Neutrophil (primary cell): ENCODE results near the gene ZC3H12D.
"Not testable (repeated sequence)": the region's sequence is repeated elsewhere in the genome, so short reads cannot be mapped to it uniquely, and the experiment has no call there.

ENCODE experiments used
- H3K27ac ChIP-seq: fragments of 200-600 bp; sonication (generic); 2 replicates; pipeline ENCODE4 v1.5.1; 2016; ENCODE audit warnings: mild to moderate bottlenecking, moderate library complexity
- H3K27me3 ChIP-seq: fragments of 200-600 bp; sonication (generic); 2 replicates; pipeline ENCODE4 v1.6.0; 2016; ENCODE audit warnings: mild to moderate bottlenecking
- H3K36me3 ChIP-seq: fragments of 200-600 bp; sonication (generic); 2 replicates; pipeline ENCODE4 v1.5.1; 2017
- H3K4me1 ChIP-seq, 2 experiments: fragments of 200-600 bp in 1 of 2; sonication (generic) in 1 of 2; 1 replicate in 1 of 2; 2 replicates in 1 of 2; pipeline versions ENCODE4 v1.5.1 to v1.6.1; 2013 to 2016; ENCODE audit warnings: low read depth in 1 of 2, low read length in 1 of 2, mild to moderate bottlenecking in 1 of 2, moderate library complexity in 1 of 2; ENCODE audit not compliant: control insufficient read depth in 1 of 2, insufficient read depth in 1 of 2
- H3K4me3 ChIP-seq, 2 experiments: fragments of 200-600 bp in 1 of 2; sonication (generic) in 1 of 2; 1 replicate in 1 of 2; 2 replicates in 1 of 2; pipeline ENCODE4 v1.5.1; 2013 to 2016; ENCODE audit warnings: low read depth in 1 of 2, low read length in 1 of 2, mild to moderate bottlenecking in 1 of 2, moderate library complexity in 1 of 2
- H3K9me3 ChIP-seq: fragments of 200-600 bp; sonication (generic); 2 replicates; pipeline ENCODE4 v1.5.1; 2016
- TF ChIP-seq, protein P1 (sequence below): fragments of 200-600 bp; sonication (generic); IDR thresholded peaks from 2 replicates; pipeline ENCODE4 v1.5.1; 2016; ENCODE audit warnings: antibody characterized with exemption

Gene ZC3H12D

DNA sequence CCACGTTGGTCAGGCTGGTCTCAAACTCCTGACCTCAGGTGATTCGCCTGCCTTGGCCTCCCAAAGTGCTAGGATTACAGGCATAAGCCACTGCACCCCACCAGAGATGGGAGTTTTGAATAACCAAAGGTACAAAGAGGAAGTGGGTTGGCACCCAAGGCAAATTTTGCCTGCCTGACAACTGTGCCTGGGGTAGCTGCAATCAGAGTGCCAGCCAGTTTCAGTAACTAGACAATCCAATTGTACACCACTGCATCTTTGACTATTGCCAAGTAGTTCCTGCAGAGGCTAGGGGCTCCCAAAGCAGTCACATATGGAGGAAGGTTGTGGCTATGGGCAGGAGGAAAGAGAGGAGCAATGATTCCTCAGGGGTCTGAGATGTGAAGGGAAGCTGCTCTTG lies 16.6 kb downstream of the ZC3H12D start:
- Histone ChIP-seq H3K9me3 (no peaks in the 10 kb centered on the region), H3K36me3 (no peaks in the 10 kb centered on the region), H3K27me3 (no peaks in the 10 kb centered on the region), H3K4me1 (no peaks in the 10 kb centered on the region), H3K27ac (no peak overlapping the region), H3K4me3 (no peak overlapping the region)
- TF ChIP-seq, protein P1, sequence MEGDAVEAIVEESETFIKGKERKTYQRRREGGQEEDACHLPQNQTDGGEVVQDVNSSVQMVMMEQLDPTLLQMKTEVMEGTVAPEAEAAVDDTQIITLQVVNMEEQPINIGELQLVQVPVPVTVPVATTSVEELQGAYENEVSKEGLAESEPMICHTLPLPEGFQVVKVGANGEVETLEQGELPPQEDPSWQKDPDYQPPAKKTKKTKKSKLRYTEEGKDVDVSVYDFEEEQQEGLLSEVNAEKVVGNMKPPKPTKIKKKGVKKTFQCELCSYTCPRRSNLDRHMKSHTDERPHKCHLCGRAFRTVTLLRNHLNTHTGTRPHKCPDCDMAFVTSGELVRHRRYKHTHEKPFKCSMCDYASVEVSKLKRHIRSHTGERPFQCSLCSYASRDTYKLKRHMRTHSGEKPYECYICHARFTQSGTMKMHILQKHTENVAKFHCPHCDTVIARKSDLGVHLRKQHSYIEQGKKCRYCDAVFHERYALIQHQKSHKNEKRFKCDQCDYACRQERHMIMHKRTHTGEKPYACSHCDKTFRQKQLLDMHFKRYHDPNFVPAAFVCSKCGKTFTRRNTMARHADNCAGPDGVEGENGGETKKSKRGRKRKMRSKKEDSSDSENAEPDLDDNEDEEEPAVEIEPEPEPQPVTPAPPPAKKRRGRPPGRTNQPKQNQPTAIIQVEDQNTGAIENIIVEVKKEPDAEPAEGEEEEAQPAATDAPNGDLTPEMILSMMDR = no peak

- no peak overlapping the region for H3K4me3 ChIP-seq
- no peak overlapping the region for H3K27ac ChIP-seq
- H3K9me3 ChIP-seq = no peaks in the 10 kb centered on the region
- no peaks in the 10 kb centered on the region for H3K27me3 ChIP-seq
- no peaks in the 10 kb centered on the region for H3K36me3 ChIP-seq
- TF ChIP-seq, protein P1 = no peak
- H3K4me1 ChIP-seq = no peaks in the 10 kb centered on the region
Observed at GRCh38 chr6:149467265-149467664, 17.5 kb downstream of the ZC3H12D start.

- no peaks in the 10 kb centered on the region for H3K27me3 ChIP-seq
- no peak overlapping the region for H3K4me3 ChIP-seq
- H3K36me3 ChIP-seq = no peaks in the 10 kb centered on the region
- TF ChIP-seq, protein P1 = no peak
- no peaks in the 10 kb centered on the region for H3K4me1 ChIP-seq
- H3K9me3 ChIP-seq = no peaks in the 10 kb centered on the region
- no peak overlapping the region for H3K27ac ChIP-seq
Observed at GRCh38 chr6:149464411-149464810, 20.4 kb downstream of the ZC3H12D start.

DNA sequence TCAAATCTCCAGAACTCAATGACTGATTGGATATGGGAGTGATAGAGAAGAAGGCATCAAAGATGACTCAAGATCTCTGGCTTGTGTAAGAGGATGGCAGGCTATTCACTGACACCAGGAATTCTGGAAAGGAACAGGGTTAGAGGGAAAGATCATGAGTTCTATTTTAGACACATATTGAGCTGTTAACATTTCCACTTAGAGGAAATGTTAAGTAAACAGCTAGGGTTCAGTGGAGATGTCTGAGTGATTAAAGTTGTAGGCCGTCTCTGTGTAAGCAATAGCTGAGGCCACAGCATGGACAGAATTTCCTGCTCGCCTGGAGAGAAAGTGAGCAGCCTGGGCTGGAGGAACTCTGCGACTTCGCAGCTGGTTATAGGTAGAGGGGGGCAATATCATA lies 21.0 kb downstream of the ZC3H12D start:
- Histone ChIP-seq H3K27me3 (no peaks in the 10 kb centered on the region), H3K4me1 (no peaks in the 10 kb centered on the region), H3K36me3 (no peaks in the 10 kb centered on the region), H3K9me3 (no peaks in the 10 kb centered on the region), H3K27ac (no peak overlapping the region), H3K4me3 (no peak overlapping the region)
- TF ChIP-seq, protein P1 = no peak

GRCh38 chr6:149462712-149463111 lies 22.1 kb downstream of the ZC3H12D start:
- not testable (repeated sequence) for H3K27me3 ChIP-seq, H3K9me3 ChIP-seq, H3K36me3 ChIP-seq, H3K27ac ChIP-seq, H3K4me3 ChIP-seq, H3K4me1 ChIP-seq

- Histone ChIP-seq H3K9me3 (no peaks in the 10 kb centered on the region), H3K27me3 (no peaks in the 10 kb centered on the region), H3K36me3 (no peaks in the 10 kb centered on the region), H3K4me3 (no peak overlapping the region), H3K27ac (no peak overlapping the region), H3K4me1 (no peaks in the 10 kb centered on the region)
- TF ChIP-seq, protein P1 = no peak
Observed at GRCh38 chr6:149461670-149462069, 23.1 kb downstream of the ZC3H12D start.

DNA sequence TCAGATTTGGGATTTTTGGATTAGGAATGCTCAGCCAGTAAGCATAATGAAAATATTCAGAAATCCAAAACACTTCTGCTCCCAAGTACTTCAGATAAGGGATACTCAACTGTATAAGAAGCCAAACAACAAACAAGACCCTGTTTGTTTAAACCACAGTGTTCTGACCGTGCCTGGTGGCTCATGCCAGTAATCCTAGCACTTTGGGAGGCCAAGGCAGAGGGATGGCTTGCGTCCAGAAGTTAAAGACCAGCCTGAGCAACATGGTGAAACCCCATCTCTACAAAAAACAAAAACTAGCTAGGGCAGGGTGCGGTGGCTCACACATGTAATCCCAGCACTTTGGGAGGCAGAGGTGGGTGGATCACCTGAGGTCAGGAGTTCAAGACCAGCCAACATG lies 24.6 kb downstream of the ZC3H12D start:
- not testable (repeated sequence) for H3K27me3 ChIP-seq, H3K36me3 ChIP-seq, H3K4me1 ChIP-seq, H3K4me3 ChIP-seq, H3K9me3 ChIP-seq, H3K27ac ChIP-seq
